HG02759 (cell line): ENCODE measurements around the gene POU5F1.

Experiments used
- ATAC-seq: cut with Tn5 transposase; IDR thresholded peaks from one replicate; pipeline ENCODE4 v1.9.1; 2021; ENCODE audit warnings: mild to moderate bottlenecking, moderate library complexity; ENCODE audit not compliant: unreplicated experiment

The POU5F1 gene

GRCh38 chr6:31144296-31144969 lies 26.0 kb downstream of the POU5F1 start:
- ATAC-seq = no peak

DNA sequence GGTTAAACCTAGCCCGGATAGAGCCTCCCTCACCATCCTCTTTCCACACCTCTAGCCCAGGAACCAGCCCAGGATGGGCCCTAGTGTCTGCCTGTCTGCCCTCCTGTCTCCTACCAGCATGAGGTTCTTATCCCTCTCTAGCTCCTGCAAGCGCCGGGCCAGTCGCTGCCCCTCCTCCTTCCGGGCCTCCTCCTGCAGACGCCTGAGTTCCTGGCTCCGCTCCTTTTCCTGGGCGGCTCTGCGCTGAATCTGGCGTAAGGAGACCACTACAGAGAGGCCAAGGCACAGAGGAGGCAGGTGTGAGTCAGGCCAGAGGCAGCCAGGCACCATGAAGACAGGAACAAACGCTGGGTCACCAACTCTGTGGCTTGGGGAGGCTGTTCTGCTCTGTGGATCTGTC lies 27.3 kb downstream of the POU5F1 start:
- no peak for ATAC-seq

DNA sequence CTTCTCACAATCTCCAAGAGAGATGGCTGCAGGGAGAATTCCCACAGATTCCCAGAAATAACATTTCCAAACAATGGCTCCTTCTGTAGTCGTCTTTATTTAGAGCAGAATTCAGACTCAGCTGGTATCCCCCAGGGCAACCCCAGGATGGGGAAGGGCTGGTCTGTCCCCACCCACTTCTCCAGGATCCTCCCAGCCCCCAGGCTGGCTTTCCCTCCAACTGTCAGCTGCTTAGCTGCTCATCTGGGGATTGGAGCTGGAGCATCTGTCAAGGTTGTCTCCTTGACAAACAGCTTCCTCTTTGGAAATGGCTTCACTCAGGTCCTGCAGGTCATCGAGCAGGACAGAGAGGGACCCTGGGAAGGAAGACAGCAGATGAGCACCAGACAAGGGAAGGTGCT lies 28.1 kb downstream of the POU5F1 start:
- no peak for ATAC-seq

- ATAC-seq = no peak
Observed at GRCh38 chr6:31140643-31141042, 29.8 kb downstream of the POU5F1 start.

DNA sequence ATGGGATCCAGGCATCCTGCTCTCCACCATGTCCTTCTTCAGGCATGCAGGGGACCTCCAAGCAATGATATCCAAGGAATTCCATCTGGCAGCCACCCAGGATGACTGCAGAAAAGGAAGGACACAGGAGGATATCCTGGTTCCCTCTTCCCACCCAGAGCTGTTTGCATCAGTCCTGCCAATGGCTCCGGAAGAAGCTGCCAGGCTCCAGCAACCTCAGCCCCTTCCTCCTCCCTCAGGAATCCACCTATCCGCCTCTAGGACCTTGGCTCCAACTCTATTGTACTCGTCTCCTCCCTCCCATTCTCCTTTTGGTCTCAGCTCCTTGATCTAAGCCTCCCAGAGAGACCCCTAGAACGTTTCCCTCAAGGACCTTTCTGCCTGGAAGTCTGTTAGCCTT lies 30.9 kb downstream of the POU5F1 start:
- ATAC-seq = no peak

DNA sequence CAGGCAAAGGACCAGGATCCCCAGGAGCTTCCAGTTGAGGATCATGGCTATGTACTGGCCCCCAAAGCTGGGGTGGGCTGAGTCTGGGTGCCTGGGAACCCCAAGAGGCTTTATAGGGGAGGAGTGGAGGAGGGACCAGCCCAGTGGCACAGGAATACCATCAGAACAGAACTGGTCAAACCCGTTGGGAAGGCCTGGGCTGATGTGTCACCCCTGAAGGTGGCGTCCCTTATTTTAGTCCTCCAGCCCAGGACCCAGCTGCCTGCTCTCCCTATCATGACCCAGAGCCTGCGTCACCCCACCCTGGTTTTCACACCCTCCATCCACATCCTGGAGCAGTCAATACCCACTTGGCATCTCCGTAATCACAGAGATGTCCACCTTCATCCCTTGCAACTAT lies 31.5 kb downstream of the POU5F1 start, which contains the start of gene PSORS1C2:
TSS of gene PSORS1C2 (minus strand) at position 85 of the 400 bp plus-strand sequence. CDS start at position 45, 40 bp downstream.
- ATAC-seq = no peak

DNA sequence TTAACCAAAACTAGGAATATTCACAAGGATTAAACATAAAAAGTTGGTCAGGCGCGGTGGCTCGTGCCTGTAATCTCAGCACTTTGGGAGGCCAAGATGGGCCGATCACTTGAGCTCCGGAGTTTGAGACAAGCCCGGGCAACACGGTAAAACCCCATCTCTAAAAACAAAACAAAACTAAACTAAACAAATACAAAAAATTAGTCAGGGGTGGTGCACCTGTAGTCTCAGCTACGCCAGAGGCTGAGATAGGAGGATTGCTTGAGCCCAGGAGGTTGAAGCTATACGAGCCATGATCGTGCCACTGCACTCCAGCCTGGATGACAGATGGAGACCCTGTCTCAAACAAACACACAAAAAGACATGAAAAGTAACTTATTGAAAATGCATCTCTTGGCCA lies 34.8 kb downstream of the POU5F1 start:
- ATAC-seq = no peak

- no peak for ATAC-seq
Observed at GRCh38 chr6:31132806-31133205, 37.7 kb downstream of the POU5F1 start.

GRCh38 chr6:31131595-31131994 lies 38.9 kb downstream of the POU5F1 start:
- ATAC-seq = no peak

- ATAC-seq = no peak
Observed at GRCh38 chr6:31130751-31131150, 39.7 kb downstream of the POU5F1 start.

- ATAC-seq = no peak
Observed at GRCh38 chr6:31129130-31129529, 41.4 kb downstream of the POU5F1 start.

DNA sequence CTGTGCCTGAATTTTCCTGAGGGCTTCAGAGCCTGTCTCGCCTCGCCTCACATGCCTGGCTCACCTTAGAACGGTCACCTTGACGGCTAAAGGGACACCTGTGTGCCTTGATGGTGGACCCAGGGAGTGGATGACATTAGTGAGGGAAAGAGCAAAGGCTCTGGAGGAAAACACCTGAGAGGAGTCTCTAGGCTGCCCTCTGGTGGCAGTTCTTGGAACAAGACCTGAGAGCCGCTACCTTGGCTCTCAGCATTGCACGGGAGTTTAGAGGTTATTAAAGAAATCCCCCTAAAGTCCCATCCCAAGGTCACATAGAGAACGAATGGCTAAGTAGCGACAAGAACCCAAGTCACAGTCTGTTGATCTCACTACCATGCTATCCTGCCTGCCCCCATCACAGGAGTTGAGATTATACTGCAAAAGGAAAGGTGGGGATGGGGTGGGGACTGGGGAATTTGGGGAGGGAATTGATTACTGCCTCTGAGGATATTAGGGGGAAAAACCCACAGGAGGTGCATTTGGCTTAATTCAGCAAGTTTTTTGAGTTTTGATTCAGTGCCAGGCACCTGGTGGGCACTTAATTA lies 42.3 kb downstream of the POU5F1 start:
- no peak for ATAC-seq

GRCh38 chr6:31126396-31127175 lies 43.9 kb downstream of the POU5F1 start:
- no peak for ATAC-seq

GRCh38 chr6:31125586-31126363 lies 44.7 kb downstream of the POU5F1 start:
- no peak for ATAC-seq

GRCh38 chr6:31125162-31125561 lies 45.3 kb downstream of the POU5F1 start:
- ATAC-seq = no peak

GRCh38 chr6:31122791-31123706 lies 47.4 kb downstream of the POU5F1 start:
- no peak for ATAC-seq

GRCh38 chr6:31121131-31121790 lies 49.2 kb downstream of the POU5F1 start:
- no peak for ATAC-seq

DNA sequence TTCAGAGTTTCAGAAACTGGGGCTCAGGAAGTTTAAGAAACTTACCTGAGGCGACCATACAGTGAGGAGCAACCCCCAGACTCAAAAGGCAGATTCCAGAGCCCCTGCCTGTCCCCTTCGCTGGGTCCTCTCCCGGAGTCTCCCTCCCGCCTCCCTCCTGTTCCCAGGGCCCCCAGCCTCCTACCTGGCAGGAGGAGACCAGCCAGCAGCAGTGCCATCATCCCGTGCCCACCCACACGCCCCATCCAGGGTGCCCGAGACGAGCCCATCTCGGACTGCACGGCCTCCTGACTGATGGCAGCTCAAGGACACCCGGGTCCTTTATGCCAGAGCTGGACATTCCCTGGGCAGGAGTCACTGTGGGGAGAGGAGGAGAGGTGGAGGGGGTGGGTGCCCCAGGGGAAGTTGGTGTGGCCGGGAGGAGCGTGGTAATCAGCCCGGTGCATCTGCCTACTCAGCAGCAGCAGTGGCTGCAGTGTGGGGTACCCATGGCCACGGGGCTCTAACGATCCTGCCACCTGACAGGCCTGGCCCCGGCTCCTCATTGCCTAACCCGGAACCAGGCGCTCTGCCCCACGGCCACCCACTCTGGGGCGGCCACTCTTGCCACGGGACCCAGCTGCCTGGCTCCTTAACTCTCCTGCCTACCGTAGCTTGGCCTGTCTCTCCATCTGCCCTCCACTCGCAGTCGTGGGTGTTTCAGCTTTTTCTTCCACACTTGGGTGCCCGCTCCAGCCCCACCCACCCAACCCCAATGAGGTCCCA lies 50.1 kb downstream of the POU5F1 start, which contains the start of gene CDSN:
TSS of gene CDSN (minus strand) at position 296 of the 765 bp plus-strand sequence. CDS start at position 269, 27 bp downstream.
- ATAC-seq = no peak

DNA sequence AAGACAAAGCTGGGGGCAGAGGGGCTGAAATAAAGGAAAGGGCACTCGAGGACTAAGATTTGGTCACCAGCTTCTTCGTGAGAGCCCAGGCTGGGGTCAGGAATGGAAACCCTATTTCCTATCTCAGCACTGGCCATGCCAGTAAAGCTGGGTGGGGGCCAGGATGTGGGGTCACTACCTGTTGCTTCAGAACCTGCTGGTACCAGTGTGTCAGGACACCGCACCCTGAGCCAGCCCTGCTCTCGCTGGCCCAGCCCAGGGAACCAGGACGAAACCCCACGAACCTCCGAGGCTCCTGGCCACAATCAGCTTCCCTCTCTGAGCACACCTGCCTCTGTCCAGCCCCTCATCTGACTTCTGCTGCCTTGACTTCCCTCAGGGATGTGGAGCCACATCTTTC lies 52.3 kb downstream of the POU5F1 start:
- ATAC-seq = no peak
